ENCODE data around the gene SNN.

- no peak for TF ChIP-seq POLR2A (IDR thresholded peaks at IDR 0.05; ENCODE audit: low read depth)
- no peak for TF ChIP-seq CTCF (IDR thresholded peaks at IDR 0.05)
Measured at GRCh38 chr16:11662582-11662981, 5.7 kb upstream of the SNN start.
